Aorta (tissue), 5 donors: ENCODE measurements around the gene PRRT1B. TPM values are rescaled to one million over a fixed set of nuclear protein-coding genes. Genes with fewer than 3 reads are reported as not detected.

Experiments used
- ATAC-seq: fragments of 200-7000 bp; cut with Tn5 transposase; one replicate; pipeline ENCODE4 v1.9.1; 2022; ENCODE audit warnings: moderate library complexity; ENCODE audit not compliant: low FRiP score
- DNase-seq, 2 donors: peaks; one replicate each; pipeline ENCODE4 v3.0.0-alpha.2; 2020
- H3K27ac ChIP-seq, 2 donors: one replicate each; pipeline ENCODE4 v1.5.1; 2013; ENCODE audit warnings: low read length in 2 of 2, mild to moderate bottlenecking in 2 of 2, moderate library complexity in 2 of 2, control low read depth in 1 of 2, inconsistent platforms in 1 of 2, low read depth in 1 of 2
- H3K27me3 ChIP-seq, 2 donors: one replicate each; pipeline ENCODE4 v1.6.1; 2013; ENCODE audit warnings: control low read depth in 1 of 2, low read length in 1 of 2, mild to moderate bottlenecking in 1 of 2, moderate library complexity in 1 of 2; ENCODE audit not compliant: insufficient read depth in 2 of 2, control insufficient read depth in 1 of 2
- H3K36me3 ChIP-seq, 2 donors: one replicate each; pipeline ENCODE4 v1.6.1; 2013; ENCODE audit warnings: control low read depth in 1 of 2, low read length in 1 of 2, mild to moderate bottlenecking in 1 of 2; ENCODE audit not compliant: insufficient read depth in 2 of 2, control insufficient read depth in 1 of 2
- H3K4me1 ChIP-seq, 2 donors: one replicate each; pipeline ENCODE4 v1.6.1; 2013; ENCODE audit warnings: low read length in 2 of 2, control low read depth in 1 of 2, mild to moderate bottlenecking in 1 of 2, moderate library complexity in 1 of 2; ENCODE audit not compliant: insufficient read depth in 2 of 2, control insufficient read depth in 1 of 2
- H3K4me3 ChIP-seq, 2 donors: one replicate each; pipeline ENCODE4 v1.5.1; 2013; ENCODE audit warnings: low read length in 2 of 2, control low read depth in 1 of 2, mild to moderate bottlenecking in 1 of 2
- H3K9me3 ChIP-seq: one replicate; pipeline ENCODE4 v1.6.1; 2013; ENCODE audit warnings: mild to moderate bottlenecking, low read length; ENCODE audit not compliant: control insufficient read depth
- WGBS, 2 donors: extraction: QIAGEN DNeasy Blood & Tissue Kit; methylation state at CpG; one replicate each; pipeline ENCODE4 v1.1.7; 2013; 5-methylcytosine and 5-hydroxymethylcytosine counted together
- intact Hi-C, 2 donors: fragments of 100-400 bp; cut with DNase I; formaldehyde crosslinking; loops; one replicate each; pipeline versions ENCODE4 v1.14.2 to v1.15.0; 2022
- polyA plus RNA-seq, 2 donors: library from polyadenylated mRNA; stranded (reverse); fragments of 200-250 nt; gene quantifications; one replicate each; pipeline ENCODE4 v1.2.3, GENCODE V29; 2013
- total RNA-seq, 2 donors: library from RNA; stranded (reverse); fragmentation: NEBNext Ultra II Directional; extraction: Animal tissue kit (Norgen Biotek cat#: 25700); gene quantifications; one replicate each; pipeline ENCODE4 v1.2.1, GENCODE V29; 2021
- donor health status: healthy with polysubstance abuse.
- donor health status: Bipolar disorder and iron deficiency.
- donor health status: DM: no; HTN: no; CAD: no.
- donor health status: DM: no; HTN: no; CAD: no.
- donor health status: DM: yes; HTN: yes; CAD: no.

PRRT1B gene
- total and polyA plus RNA-seq, 4 donors: not detected

- intact Hi-C loops: no loop called here
- Histone ChIP-seq H3K4me1 (no peaks in the 10 kb centered on the region), H3K9me3 (no peaks in the 10 kb centered on the region), H3K27ac (no peak overlapping the region), H3K27me3 (no peaks in the 10 kb centered on the region), H3K4me3 (no peak overlapping the region), H3K36me3 (peaks cover 0 to 15% of the 10 kb centered on the region in 2 donors)
- no peak for ATAC-seq
- 28 to 36% methylated on average over 8 of the region's 8 CpGs for WGBS, 2 donors
- peak in 1 of 2 donors; percentile 69 for DNase-seq
Measured at GRCh38 chr9:131579789-131580211, 34.5 kb downstream of the PRRT1B start.

GRCh38 chr9:131580358-131580757 is 35.0 kb downstream of the PRRT1B start:
- DNase-seq (peak; percentile 29 to 55), ATAC-seq (no peak)
- WGBS, 2 donors: 74 to 75% methylated on average over 9 of the region's 9 CpGs
- no peaks in the 10 kb centered on the region for H3K4me1 ChIP-seq
- H3K27me3 ChIP-seq: no peaks in the 10 kb centered on the region
- H3K36me3 ChIP-seq: peaks cover 0 to 15% of the 10 kb centered on the region in 2 donors
- no peak overlapping the region for H3K27ac ChIP-seq
- H3K9me3 ChIP-seq: no peaks in the 10 kb centered on the region
- intact Hi-C loops: no loop called here
- no peak overlapping the region for H3K4me3 ChIP-seq

GRCh38 chr9:131582056-131582455 is 36.7 kb downstream of the PRRT1B start:
- H3K4me1 ChIP-seq: no peaks in the 10 kb centered on the region
- intact Hi-C loops: no loop called here
- H3K27ac ChIP-seq: no peak overlapping the region
- WGBS, 2 donors: 94% methylated on average over 10 of the region's 10 CpGs
- no peak overlapping the region for H3K4me3 ChIP-seq
- H3K36me3 ChIP-seq: peaks cover 0 to 15% of the 10 kb centered on the region in 2 donors
- ATAC-seq: no peak
- no peaks in the 10 kb centered on the region for H3K27me3 ChIP-seq
- peak; percentile 10 to 16 for DNase-seq
- no peaks in the 10 kb centered on the region for H3K9me3 ChIP-seq

- Histone ChIP-seq H3K27me3 (no peaks in the 10 kb centered on the region), H3K4me3 (no peak overlapping the region), H3K9me3 (no peaks in the 10 kb centered on the region), H3K4me1 (no peaks in the 10 kb centered on the region), H3K36me3 (peaks cover 0 to 13% of the 10 kb centered on the region in 2 donors), H3K27ac (no peak overlapping the region)
- whole genome bisulfite sequencing, 2 donors: 90 to 94% methylated on average over 27 of the region's 27 CpGs
- DNase-seq (peak; percentile 42 to 72), ATAC-seq (no peak)
- intact Hi-C loops: no loop called here
Measured at GRCh38 chr9:131582466-131583336, 37.4 kb downstream of the PRRT1B start.

- no peak overlapping the region for H3K27ac ChIP-seq
- H3K4me1 ChIP-seq: no peaks in the 10 kb centered on the region
- no peak overlapping the region for H3K4me3 ChIP-seq
- no peaks in the 10 kb centered on the region for H3K9me3 ChIP-seq
- intact Hi-C loops: no loop called here
- DNase-seq (peak in 1 of 2 donors; percentile 35), ATAC-seq (no peak)
- H3K27me3 ChIP-seq: no peaks in the 10 kb centered on the region
- WGBS, 2 donors: 71 to 73% methylated on average over 5 of the region's 5 CpGs
- peaks cover 0 to 16% of the 10 kb centered on the region in 2 donors for H3K36me3 ChIP-seq
Measured at GRCh38 chr9:131583337-131583645, 38.0 kb downstream of the PRRT1B start.

GRCh38 chr9:131583836-131584555 is 38.7 kb downstream of the PRRT1B start:
- 94% methylated on average over 27 of the region's 27 CpGs for WGBS, 2 donors
- Histone ChIP-seq H3K27me3 (no peaks in the 10 kb centered on the region), H3K9me3 (no peaks in the 10 kb centered on the region), H3K4me3 (no peak overlapping the region), H3K4me1 (no peaks in the 10 kb centered on the region), H3K36me3 (peaks cover 0 to 19% of the 10 kb centered on the region in 2 donors), H3K27ac (no peak overlapping the region)
- no peak for ATAC-seq
- DNase-seq: peak; percentile 38 to 59
- intact Hi-C loops: no loop called here

GRCh38 chr9:131584858-131585257 is 39.5 kb downstream of the PRRT1B start:
- WGBS, 2 donors: 85 to 88% methylated on average over 7 of the region's 7 CpGs

GRCh38 chr9:131585375-131585774 is 40.1 kb downstream of the PRRT1B start:
- DNase-seq: no peak
- 86 to 87% methylated on average over 8 of the region's 8 CpGs for WGBS, 2 donors
- H3K4me1 ChIP-seq: no peaks in the 10 kb centered on the region
- no peak overlapping the region for H3K27ac ChIP-seq
- no peaks in the 10 kb centered on the region for H3K27me3 ChIP-seq
- peaks cover 0 to 14% of the 10 kb centered on the region in 2 donors for H3K36me3 ChIP-seq
- intact Hi-C loops: no loop called here
- no peak for ATAC-seq
- no peaks in the 10 kb centered on the region for H3K9me3 ChIP-seq
- no peak overlapping the region for H3K4me3 ChIP-seq

More at GRCh38 chr9:131584858-131585257, 39.5 kb downstream of the PRRT1B start:
- no peaks in the 10 kb centered on the region for H3K4me1 ChIP-seq
- H3K27ac ChIP-seq: no peak overlapping the region
- no peaks in the 10 kb centered on the region for H3K9me3 ChIP-seq
- ATAC-seq (no peak), DNase-seq (peak in 1 of 2 donors; percentile 39)
- no peak overlapping the region for H3K4me3 ChIP-seq
- intact Hi-C loops: no loop called here
- no peaks in the 10 kb centered on the region for H3K27me3 ChIP-seq
- H3K36me3 ChIP-seq: peaks cover 0 to 18% of the 10 kb centered on the region in 2 donors
